SK-N-SH (cell line): Measurements from ENCODE around the gene H2BK1.

Experiments
- POLR2AphosphoS5 ChIP-seq: IDR thresholded peaks from 2 replicates; pipeline ENCODE4 v1.6.1; 2012; ENCODE audit warnings: low read depth, low read length
- RFX5 ChIP-seq: IDR thresholded peaks from 2 replicates; pipeline ENCODE4 v1.6.1; 2012; ENCODE audit warnings: mild to moderate bottlenecking, improper control_type of control experiment, low read length
- SMC3 ChIP-seq: IDR thresholded peaks from 2 replicates; pipeline ENCODE4 v1.6.1; 2012; ENCODE audit warnings: low read depth, low read length, improper control_type of control experiment
- TF ChIP-seq, protein P1 (sequence below): fragments of 200-600 bp; sonication (generic); IDR thresholded peaks from 2 replicates; pipeline ENCODE4 v1.6.1; 2017; ENCODE audit warnings: antibody characterized with exemption, mild to moderate bottlenecking, moderate library complexity

DNA sequence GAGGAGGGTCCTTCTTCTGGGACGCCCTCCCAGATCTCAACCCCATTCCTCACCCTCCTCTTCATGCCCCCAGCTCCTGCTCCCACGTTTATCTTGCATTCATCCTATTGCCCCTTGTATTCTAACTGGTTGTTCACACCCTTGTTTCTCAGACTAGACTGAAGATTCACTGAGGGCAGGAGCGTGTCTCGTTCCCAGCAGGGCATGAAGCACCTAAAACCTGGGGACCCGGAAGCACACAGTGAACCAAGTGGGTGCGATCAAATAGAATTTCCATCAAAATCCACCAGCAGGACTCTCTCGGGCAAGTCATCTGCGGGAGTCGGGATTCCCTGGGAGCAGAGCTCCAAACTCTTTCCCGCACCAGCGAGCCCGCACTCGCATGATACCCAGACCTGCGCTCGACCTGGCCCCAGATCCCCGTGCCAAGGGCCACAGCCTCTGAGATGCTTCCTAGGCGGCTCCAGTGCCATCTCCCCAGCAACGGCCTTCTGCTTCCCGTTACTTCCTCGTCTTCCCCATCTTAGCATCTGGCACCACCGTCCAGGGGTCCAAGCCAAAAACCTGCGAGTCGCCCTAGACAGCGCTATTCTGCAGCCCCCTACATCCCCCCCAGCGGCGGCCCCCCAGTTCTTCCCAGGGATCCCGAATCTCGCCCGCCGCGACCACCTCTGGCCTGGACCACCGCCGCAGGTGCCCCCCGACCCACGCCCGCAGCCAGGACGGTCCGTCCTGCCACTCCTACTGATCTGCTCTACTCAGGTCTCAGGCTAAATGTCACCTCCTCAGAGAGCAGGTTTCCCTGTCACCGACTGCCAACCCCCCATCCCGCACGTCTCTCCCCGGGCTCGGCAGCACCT, 36.7 kb downstream of the H2BK1 start:
- no peak for TF ChIP-seq RFX5
- TF ChIP-seq POLR2AphosphoS5: no peak
- TF ChIP-seq, protein P1, sequence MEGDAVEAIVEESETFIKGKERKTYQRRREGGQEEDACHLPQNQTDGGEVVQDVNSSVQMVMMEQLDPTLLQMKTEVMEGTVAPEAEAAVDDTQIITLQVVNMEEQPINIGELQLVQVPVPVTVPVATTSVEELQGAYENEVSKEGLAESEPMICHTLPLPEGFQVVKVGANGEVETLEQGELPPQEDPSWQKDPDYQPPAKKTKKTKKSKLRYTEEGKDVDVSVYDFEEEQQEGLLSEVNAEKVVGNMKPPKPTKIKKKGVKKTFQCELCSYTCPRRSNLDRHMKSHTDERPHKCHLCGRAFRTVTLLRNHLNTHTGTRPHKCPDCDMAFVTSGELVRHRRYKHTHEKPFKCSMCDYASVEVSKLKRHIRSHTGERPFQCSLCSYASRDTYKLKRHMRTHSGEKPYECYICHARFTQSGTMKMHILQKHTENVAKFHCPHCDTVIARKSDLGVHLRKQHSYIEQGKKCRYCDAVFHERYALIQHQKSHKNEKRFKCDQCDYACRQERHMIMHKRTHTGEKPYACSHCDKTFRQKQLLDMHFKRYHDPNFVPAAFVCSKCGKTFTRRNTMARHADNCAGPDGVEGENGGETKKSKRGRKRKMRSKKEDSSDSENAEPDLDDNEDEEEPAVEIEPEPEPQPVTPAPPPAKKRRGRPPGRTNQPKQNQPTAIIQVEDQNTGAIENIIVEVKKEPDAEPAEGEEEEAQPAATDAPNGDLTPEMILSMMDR: no peak
- no peak for TF ChIP-seq SMC3
